Thymus (tissue), 11 donors: Measurements from ENCODE around the gene TRMT1. TPM values are rescaled to one million over a fixed set of nuclear protein-coding genes. Genes with fewer than 3 reads are reported as not detected.
A peak's percentile ranks its signal among the peaks of the same experiment; 100 is the strongest.

Experiments
- DNase-seq, 9 donors: peaks; one replicate each; pipeline ENCODE4 v3.0.0-alpha.2; 2013; ENCODE audit warnings: low spot score in 9 of 9, low read depth in 6 of 9, missing footprints in 1 of 9
- H3K27ac ChIP-seq, 2 donors: one replicate each; pipeline ENCODE4 v1.5.1; 2013; ENCODE audit warnings: control low read depth in 1 of 2, low read depth in 1 of 2, low read length in 1 of 2, mild to moderate bottlenecking in 1 of 2, moderate library complexity in 1 of 2
- H3K27me3 ChIP-seq, 2 donors: one replicate each; pipeline ENCODE4 v1.5.1; 2013; ENCODE audit warnings: low read length in 1 of 2; ENCODE audit not compliant: control insufficient read depth in 2 of 2, insufficient read depth in 1 of 2
- H3K36me3 ChIP-seq, 2 donors: one replicate each; pipeline ENCODE4 v1.5.1; 2013; ENCODE audit warnings: low read length in 1 of 2, mild to moderate bottlenecking in 1 of 2, moderate library complexity in 1 of 2; ENCODE audit not compliant: control insufficient read depth in 2 of 2, insufficient read depth in 2 of 2
- H3K4me1 ChIP-seq, 2 donors: one replicate each; pipeline ENCODE4 v1.5.1; 2013; ENCODE audit warnings: low read length in 2 of 2; ENCODE audit not compliant: control insufficient read depth in 2 of 2, insufficient read depth in 2 of 2
- H3K4me3 ChIP-seq, 2 donors: one replicate each; pipeline ENCODE4 v1.5.1; 2013; ENCODE audit warnings: low read length in 2 of 2, control low read depth in 1 of 2, mild to moderate bottlenecking in 1 of 2
- H3K9me3 ChIP-seq, 2 donors: one replicate each; pipeline ENCODE4 v1.5.1; 2013; ENCODE audit warnings: low read length in 1 of 2, mild to moderate bottlenecking in 1 of 2; ENCODE audit not compliant: control insufficient read depth in 2 of 2, insufficient read depth in 1 of 2
- WGBS: extraction: QIAGEN DNeasy Blood & Tissue Kit; methylation state at CpG from one replicate; pipeline ENCODE4 v1.1.7; 2013; 5-methylcytosine and 5-hydroxymethylcytosine counted together
- polyA plus RNA-seq: library from polyadenylated mRNA; stranded (reverse); fragments of 200-250 nt; gene quantifications from one replicate; pipeline ENCODE4 v1.2.3, GENCODE V29; 2013
- total RNA-seq: library from RNA; stranded (reverse); fragments of 120-200 nt; gene quantifications from one replicate; pipeline ENCODE4 v1.2.4, GENCODE V29; 2013
- donor health status: healthy.

Gene TRMT1
- total and polyA plus RNA-seq, 2 donors = 20.2 to 69.9 TPM

DNA sequence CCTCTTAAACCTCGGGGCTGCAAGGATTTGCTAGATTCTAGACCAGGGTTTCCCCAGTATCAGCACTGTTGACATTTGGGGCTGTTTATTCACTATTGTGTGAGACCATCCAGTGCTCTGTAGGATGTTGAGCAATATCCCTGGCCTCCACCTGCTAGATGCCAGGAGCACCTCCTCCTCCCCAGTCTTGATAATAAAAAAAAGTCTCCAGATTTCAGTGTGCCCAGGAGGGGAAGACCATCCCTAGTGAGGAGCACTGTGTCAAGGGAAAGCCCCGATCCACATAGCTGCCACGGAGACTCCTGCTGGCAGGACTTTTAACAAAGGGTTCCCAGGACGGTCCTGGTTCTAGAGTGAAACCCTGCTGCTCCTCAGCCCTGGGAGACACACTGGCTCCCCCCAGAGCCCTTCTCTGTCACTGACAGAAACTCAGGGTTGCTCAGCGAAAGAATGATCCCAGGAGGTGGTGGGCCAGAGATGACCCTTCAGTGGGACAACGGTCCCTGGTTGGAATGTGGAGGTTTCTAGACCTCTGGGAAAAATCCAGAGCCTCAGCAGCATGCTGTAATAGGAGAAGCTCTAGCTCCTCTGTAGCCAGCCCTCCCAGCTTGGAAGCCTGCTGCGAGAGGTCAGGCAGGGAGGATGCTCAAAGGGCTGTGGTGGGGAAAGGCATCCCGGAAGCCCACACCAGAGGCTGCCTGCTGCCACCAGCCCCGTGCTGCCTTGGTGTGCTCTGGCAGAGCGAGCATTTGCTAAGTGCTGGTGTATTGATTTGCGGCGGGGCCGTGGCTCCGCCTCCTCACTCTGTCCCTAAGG, 34.1 kb downstream of the TRMT1 start:
- 95% methylated on average over 14 of the region's 14 CpGs for WGBS
- peaks cover 0 to 22% of the 10 kb centered on the region in 2 donors for H3K4me1 ChIP-seq
- no peak for DNase-seq
- no peak overlapping the region for H3K4me3 ChIP-seq
- H3K27ac ChIP-seq = no peak overlapping the region
- no peaks in the 10 kb centered on the region for H3K36me3 ChIP-seq
- peaks cover 0 to 40% of the 10 kb centered on the region in 2 donors for H3K27me3 ChIP-seq
- no peaks in the 10 kb centered on the region for H3K9me3 ChIP-seq

DNA sequence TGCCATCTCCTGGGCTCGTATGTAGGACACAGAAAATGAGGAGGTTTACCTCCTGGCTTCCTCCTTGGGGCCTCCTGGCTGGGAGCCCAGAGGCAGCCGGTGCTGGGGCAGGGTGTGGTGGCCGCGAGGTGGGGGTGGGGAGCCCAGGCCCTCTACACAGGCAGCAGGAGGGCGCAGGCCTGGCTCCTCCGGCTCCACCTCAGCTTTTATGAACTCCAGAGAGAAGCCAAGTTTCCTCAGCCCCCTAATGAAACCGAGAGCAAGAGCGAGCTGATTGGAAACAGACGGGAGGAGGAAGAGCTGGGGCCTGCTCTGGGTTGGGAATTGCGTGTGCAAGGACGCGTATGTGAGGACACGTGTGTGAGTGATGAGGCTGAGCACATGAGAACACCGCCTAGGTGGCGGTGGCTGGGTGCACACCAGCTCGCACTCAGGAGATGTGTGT, 37.0 kb downstream of the TRMT1 start:
- WGBS = 53% methylated on average over 16 of the region's 16 CpGs
- Histone ChIP-seq H3K4me1 (peaks cover 0 to 35% of the 10 kb centered on the region in 2 donors), H3K36me3 (no peaks in the 10 kb centered on the region), H3K9me3 (no peaks in the 10 kb centered on the region), H3K4me3 (no peak overlapping the region), H3K27ac (no peak overlapping the region), H3K27me3 (peaks cover 0 to 38% of the 10 kb centered on the region in 2 donors)
- DNase-seq = no peak

DNA sequence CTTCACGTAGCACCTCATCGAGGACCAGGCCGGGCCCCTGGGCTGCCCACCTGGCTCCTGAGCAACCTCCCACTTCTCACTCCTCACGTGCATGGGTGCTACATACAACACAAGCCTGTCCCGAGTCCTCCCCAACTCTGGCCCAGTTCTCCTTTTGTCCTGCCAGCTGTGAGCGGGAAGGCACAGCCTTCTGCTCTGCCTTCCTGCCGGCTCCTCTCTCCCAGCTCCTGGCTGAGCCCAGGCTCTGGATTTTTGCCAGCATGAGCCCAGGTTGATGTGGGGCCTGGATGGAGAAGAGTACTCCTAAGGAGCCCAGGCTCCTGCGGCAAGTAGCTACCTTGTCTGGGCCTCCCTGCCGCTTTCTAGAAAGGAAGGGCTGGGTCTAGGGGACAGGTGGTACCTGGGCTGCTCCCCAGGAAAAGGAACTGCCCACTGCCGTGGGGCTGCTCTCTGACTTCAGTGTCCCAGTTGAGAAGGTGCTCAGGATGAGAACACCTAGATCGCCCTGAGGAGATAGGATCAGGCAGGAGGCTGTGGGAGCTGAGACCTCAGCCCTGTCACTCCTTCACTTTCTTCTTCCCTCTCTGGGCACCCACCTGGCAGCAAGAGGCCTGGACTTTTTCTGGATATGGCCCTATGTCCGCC, 37.5 kb downstream of the TRMT1 start:
- no peaks in the 10 kb centered on the region for H3K36me3 ChIP-seq
- H3K4me1 ChIP-seq = peaks cover 0 to 35% of the 10 kb centered on the region in 2 donors
- H3K27ac ChIP-seq = peak overlapping the region in 1 of 2 donors; percentile 43
- DNase-seq = no peak
- WGBS = 78% methylated on average over 12 of the region's 12 CpGs
- H3K27me3 ChIP-seq = peaks cover 0 to 38% of the 10 kb centered on the region in 2 donors
- no peaks in the 10 kb centered on the region for H3K9me3 ChIP-seq
- no peak overlapping the region for H3K4me3 ChIP-seq

DNA sequence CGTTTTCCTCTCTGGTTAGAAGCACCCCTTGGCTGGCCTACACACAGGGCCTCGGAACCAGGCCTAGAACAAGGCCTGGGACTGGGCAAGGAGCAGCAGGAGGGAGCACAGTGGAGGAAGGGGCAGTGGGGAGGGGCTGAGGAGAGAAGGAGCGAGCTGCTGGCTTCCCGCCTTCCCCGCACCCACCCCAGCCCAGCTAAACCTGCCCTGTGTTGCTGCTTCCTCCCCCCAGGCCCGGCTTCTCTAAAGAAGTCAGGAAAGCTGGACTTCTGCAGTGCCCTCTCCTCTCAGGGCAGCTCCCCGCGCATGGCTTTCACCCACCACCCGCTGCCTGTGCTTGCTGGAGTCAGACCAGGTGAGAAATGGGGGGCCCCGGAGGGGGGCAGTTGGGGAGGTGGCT, 38.2 kb downstream of the TRMT1 start:
- Histone ChIP-seq H3K27ac (no peak overlapping the region), H3K9me3 (no peaks in the 10 kb centered on the region), H3K4me3 (no peak overlapping the region), H3K4me1 (peaks cover 0 to 35% of the 10 kb centered on the region in 2 donors), H3K36me3 (no peaks in the 10 kb centered on the region), H3K27me3 (peaks cover 0 to 33% of the 10 kb centered on the region in 2 donors)
- 94% methylated on average over 10 of the region's 10 CpGs for WGBS
- DNase-seq = no peak

- DNase-seq = peak in 2 of 9 donors; percentile 55 to 72
- peaks cover 0 to 32% of the 10 kb centered on the region in 2 donors for H3K27me3 ChIP-seq
- H3K4me1 ChIP-seq = peaks cover 0 to 35% of the 10 kb centered on the region in 2 donors
- H3K27ac ChIP-seq = no peak overlapping the region
- H3K36me3 ChIP-seq = no peaks in the 10 kb centered on the region
- H3K9me3 ChIP-seq = no peaks in the 10 kb centered on the region
- H3K4me3 ChIP-seq = no peak overlapping the region
- 35% methylated on average over 11 of the region's 11 CpGs for WGBS
Measured at GRCh38 chr19:13077240-13077639, 39.3 kb downstream of the TRMT1 start.

DNA sequence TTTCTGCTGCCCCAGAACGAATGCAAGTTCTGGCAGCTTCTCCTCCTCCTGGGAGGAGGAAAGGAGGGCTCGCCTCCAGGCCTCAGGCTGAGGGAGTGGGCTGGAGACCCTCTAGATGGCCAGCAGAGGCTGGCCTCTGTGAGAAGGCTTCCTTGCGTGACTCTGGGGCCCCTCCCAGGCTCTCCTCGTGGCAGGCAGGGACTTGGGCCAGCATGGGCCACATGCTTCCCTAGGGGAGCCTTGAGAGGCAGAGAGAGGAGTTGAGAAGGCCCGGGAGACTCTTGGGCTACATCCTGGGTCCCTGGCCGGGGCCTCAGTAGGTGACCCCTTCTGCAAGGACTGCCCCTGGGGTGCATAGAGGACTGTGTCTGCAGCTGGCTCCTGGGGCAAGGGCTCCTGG, 39.8 kb downstream of the TRMT1 start:
- H3K4me1 ChIP-seq = peaks cover 0 to 35% of the 10 kb centered on the region in 2 donors
- H3K9me3 ChIP-seq = no peaks in the 10 kb centered on the region
- 82% methylated on average over 6 of the region's 6 CpGs for WGBS
- no peaks in the 10 kb centered on the region for H3K36me3 ChIP-seq
- H3K27me3 ChIP-seq = peaks cover 0 to 33% of the 10 kb centered on the region in 2 donors
- H3K27ac ChIP-seq = no peak overlapping the region
- no peak for DNase-seq
- H3K4me3 ChIP-seq = no peak overlapping the region

GRCh38 chr19:13076320-13076719, 40.2 kb downstream of the TRMT1 start:
- Histone ChIP-seq H3K9me3 (no peaks in the 10 kb centered on the region), H3K27ac (no peak overlapping the region), H3K4me1 (peaks cover 0 to 35% of the 10 kb centered on the region in 2 donors), H3K4me3 (no peak overlapping the region), H3K36me3 (no peaks in the 10 kb centered on the region), H3K27me3 (peaks cover 0 to 29% of the 10 kb centered on the region in 2 donors)
- 97% methylated on average over 8 of the region's 8 CpGs for WGBS
- no peak for DNase-seq

DNA sequence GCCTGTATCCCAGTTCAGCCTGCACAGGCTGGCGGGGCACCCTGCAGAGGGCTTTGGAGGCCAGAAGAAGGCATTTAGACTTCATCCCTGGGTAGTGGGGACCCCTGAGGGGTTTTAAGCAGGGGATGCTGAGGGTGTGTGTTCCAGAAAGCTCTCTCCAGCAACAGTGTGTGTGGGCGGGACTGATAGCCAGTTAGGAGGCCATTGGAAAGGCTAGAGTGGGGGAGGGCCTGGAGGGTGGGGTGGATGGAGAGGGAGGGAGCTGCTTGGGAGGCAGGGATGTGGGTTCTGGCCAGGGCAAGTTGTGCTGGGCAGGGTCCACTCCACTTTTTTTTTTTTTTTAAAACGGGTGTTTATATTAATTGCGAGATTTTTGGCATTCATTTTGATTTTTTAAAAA, 42.2 kb downstream of the TRMT1 start:
- H3K4me1 ChIP-seq = peaks cover 0 to 32% of the 10 kb centered on the region in 2 donors
- DNase-seq = no peak
- H3K27me3 ChIP-seq = peaks cover 0 to 42% of the 10 kb centered on the region in 2 donors
- H3K36me3 ChIP-seq = no peaks in the 10 kb centered on the region
- no peaks in the 10 kb centered on the region for H3K9me3 ChIP-seq
- WGBS = 96% methylated on average over 4 of the region's 4 CpGs
- no peak overlapping the region for H3K27ac ChIP-seq
- no peak overlapping the region for H3K4me3 ChIP-seq

- Histone ChIP-seq H3K4me1 (peaks cover 0 to 25% of the 10 kb centered on the region in 2 donors), H3K27ac (no peak overlapping the region), H3K27me3 (peaks cover 0 to 46% of the 10 kb centered on the region in 2 donors), H3K36me3 (no peaks in the 10 kb centered on the region), H3K9me3 (no peaks in the 10 kb centered on the region), H3K4me3 (no peak overlapping the region)
- no peak for DNase-seq
- 95% methylated on average over 5 of the region's 5 CpGs for WGBS
Measured at GRCh38 chr19:13073263-13073662, 43.3 kb downstream of the TRMT1 start.
